ENCODE measurements around the gene ALOX12B.
"Not testable (repeated sequence)": the region's sequence is repeated elsewhere in the genome, so short reads cannot be mapped to it uniquely, and the experiment has no call there.

Gene ALOX12B

DNA sequence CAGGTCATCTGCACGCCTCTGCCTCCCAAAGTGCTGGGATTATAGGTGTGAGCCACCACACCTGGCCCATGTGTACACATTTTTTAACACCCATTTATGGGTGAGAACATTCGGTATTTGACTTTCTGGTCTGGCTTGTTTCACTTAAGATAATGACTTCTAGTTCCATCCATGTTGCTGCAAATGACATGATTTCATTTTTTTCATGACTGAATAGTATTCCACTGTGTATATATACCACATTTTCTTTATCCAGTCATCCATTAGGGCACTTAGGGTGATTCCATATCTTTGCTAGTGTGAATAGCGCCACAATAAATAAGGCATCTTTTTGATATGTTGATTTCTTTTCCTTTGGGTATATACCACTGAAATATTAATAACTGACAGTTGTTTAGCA lies 5.6 kb downstream of the ALOX12B start:
- DNase-seq = no peak

DNA sequence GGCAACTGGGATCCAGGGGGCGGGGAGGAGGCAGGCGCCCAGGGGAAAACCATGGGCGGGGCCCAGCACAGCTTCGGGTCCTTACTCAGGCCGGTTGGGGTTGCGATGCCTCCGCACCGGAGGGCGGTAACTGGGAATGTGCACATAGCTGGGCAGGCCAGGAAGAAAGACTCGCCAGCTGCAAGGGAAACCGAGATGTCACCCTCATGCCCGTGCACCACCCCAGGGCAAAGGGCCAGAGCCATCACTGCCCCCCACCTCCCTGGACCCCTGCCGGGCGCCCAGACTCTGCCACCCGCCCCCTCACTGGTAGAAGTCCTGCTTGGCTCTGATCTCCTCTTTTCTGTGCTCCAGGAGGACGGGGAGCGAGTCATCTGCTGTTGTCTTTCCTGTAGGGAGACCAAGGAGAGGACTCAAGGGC lies 6.7 kb downstream of the ALOX12B start:
- no peak for DNase-seq

DNA sequence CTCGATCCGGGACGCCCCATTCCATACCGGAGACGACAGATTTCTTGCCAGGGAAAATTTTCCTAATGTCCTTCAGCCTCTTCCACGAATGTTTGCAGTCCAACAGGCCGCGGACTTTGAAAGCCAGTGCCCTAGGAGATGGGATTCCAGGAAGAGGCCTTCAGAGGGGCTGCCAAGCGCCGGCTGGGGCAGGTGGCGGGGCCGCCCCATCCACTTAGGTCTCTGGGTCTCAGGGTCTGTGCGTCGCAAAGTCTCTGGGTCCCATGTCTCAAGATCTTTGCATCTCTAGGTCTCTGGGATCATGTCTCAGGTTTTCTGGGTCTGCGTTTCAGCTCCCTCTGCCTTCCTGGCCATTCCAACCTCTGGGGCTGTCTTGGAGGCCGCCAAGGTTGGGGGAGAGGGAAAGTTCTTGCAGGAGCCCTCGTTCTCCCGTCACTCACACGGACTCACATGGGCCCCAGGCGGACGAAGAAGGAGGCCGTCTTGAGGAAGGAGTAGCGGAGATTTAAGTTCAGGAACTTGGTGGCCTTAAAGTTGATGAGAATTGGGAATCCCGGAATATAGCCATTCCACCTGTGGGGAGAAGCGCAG lies 7.2 kb downstream of the ALOX12B start:
- no peak for DNase-seq

DNA sequence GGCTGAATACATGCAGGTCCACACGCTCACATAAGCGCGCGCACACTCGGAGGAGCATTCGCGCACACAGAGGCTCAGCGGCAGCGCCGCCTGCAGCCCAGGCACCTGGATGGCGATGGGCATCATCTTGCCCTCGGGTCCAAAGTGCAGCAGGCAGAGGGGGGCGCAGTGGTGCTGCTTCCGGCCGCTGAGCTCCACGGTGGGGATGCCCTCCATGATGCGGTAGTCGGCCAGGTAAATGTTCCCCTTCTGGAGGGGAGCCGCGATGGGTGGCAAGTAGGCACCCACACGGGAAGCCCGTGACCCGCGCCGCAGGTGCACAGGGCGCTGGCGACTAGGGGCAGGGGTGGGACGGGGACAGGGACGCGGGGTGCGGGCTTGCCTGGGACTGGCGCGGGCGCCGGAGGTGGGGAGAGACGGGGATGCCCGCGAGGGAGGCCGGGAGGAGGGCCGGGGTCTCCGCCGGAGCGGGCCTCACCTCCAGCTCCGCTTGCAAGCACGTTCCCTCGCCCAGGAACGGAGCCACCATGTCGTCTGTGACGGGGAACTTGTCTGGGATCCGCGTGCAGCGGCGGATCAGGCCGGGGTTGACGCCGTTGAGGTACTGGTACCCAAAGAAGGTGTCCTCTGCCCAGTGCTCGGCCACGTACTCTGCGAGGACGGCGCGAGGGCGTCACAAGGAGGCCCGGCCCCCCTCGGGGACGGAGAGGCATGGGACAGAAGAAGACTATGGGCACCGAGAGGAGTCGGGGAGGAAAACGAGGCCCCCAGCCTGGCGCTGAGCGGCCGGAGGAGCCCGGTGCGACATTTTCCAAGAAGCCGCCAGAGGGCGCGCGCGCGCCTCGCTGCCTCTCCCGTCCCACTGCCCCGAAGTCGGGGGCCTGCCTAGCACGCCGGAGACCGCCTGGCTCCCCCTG lies 8.0 kb downstream of the ALOX12B start:
- peak; percentile 90 for DNase-seq

DNA sequence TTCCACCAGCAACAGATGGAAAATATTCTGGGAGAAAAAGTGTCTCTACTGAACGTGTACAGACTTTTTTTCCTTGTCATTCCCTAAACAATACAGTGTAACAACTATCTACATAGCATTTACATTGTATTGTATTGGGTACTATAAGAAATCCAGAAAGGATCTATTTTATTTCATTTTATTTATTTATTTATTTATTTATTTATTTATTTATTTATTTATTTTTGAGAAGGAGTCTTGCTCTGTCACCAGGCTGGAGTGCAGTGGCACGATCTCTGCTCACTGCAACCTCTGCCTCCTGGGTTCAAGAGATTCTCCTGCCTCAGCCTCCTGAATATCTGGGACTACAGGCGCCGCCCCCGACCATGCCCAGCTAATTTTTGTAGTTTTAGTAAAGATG lies 9.6 kb downstream of the ALOX12B start:
- DNase-seq = not testable (repeated sequence)

DNA sequence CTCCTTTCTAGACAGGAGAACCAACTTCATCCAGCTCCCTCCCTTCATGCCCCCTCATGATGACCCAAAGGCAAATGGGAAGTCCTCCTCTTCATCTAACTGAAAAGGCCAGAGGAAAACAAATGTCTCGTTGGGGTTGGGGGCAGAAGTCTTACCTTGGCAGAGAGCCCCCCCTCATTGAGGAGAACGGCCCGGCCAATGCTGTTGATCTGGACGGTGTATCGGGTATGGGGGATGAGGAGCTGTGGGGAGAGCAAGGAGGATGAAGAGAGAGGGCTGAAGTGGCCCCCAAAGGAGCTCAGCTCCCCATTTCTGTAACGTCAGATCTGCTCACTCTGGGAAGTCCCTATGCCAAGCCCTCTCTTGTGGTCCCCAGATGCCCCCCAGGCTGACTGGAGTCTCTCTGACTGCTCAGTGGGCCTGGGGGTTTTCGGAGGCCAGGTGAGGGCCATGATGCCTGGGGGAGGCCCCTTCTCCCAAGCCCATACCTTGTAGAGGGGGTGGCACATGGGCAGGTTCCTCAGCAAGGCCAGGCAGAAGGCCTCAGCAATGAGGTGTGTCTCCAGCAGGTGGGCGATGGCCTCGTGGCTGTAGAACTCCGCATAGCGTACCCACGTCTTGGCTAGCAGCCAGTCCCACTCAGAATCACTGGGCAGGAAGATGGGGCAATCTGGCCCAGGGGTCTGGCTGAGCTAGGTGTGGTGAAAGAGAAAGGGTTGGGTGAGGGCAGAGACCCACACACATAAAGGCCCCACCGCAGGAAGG lies 10.8 kb downstream of the ALOX12B start:
- DNase-seq = no peak

DNA sequence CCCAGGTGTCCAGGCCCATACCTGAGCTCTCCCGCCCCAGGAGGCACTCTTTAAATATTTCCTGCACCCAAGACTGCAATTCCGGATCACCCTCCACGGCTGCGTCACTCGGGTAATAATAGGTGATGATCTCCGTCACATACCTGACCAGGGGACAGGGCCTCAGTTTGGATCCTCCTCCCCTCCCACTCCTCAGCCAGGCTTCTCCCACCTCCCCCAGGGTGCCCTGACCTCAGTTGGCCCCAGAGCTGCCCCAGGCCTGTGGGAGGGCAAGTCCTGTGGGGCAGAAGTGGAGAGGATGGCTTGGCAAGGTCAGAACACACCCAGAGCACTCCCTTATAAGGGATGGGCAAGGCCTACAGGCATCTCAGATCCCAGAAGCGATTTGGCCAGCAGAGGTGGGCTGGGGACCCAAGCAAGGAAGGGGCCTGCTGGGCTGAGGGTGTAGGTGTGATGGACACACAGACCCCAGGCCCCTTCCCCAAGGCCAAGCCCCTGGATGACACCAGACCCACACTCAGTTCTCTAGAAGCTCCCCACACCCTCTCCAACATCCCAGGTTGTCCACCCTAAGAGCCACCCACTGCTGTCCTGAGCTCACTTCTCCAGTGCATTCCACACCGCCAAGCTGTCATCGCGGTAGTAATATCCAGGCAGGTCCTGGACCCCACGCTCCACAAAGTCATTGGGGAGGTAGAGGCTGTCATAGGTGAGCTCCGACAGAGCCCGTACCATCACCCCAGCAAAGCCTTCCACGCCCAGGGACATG lies 11.8 kb downstream of the ALOX12B start:
- DNase-seq = no peak

DNA sequence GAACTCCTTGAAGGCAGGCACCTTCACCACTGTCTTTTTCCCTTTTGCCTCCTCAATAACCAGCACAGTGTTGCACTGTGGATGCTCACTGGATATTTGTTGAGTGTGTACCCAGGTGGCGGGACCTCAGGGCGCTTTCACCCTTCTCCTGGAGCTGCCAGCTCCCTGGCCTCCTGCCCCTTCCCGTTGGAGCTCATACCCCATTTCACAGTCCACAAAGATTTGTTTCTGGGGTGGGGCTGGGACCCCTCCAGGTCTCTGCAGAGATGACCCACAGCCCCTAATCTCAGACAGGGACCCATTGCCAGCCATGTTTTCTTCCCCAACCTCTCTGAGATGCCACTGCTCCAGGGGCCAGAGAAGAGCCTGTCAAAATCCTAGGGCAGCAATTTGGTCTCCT lies 12.4 kb downstream of the ALOX12B start:
- DNase-seq = no peak

DNA sequence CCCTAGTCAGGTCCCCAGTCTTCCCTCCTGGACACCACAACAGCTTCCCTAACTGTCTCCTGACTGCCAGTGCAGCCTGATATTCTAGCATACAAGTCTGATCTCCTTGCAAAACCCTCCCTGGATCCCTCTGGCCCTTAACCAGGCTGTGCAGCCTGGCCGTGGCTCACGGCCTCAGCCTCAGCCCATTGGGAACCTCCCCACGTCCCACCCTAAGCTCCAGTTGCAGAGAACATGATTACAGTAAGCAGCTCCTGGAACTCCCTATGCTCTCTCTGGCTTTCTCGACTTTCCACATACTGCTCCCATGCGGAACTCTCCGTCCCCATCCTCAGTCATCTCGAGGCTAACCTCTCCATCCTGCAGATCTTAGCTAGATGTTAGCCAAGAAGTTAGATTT lies 13.0 kb downstream of the ALOX12B start:
- DNase-seq = no peak

DNA sequence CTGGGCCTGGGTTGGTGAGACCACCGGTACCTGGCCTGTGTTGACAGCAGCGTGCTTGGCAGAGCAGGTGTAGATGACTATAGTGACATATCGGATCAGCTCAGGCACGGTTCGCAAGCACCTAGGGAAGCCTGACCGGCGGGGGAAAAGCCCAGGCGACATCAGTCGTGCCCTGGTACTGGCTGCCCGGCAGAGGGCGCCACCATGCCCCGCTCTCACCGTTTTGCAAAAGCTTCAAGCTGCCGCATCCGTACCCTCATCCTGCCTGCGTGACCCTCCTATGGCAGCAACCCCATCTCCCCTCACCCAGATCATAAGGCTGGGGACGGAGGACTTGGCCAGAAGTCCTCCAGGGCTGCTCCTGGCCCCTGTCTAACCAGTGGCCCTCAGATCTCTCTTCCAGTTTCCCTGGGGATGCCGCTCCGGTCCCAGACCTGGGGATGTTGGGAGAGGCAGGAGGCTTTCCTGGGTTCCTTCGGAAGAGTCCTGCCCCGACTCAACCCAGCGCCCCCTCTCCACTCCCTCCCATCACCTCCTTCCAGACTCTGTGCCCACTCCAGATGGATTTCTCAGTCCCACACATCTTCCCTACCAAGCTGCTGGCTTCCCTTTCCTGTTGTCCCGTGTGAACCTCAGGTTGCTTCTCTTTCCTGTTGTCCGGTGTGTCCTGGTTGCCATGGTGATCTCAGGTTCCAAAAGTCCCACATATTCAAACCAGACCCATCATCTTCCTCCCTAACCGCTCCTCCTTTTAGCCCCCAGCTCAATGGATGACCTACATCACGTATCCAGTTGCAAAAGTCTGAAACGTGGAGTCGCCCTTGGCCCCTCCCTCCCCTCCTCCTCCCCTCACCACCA lies 13.7 kb downstream of the ALOX12B start:
- peak; percentile 86 for DNase-seq

DNA sequence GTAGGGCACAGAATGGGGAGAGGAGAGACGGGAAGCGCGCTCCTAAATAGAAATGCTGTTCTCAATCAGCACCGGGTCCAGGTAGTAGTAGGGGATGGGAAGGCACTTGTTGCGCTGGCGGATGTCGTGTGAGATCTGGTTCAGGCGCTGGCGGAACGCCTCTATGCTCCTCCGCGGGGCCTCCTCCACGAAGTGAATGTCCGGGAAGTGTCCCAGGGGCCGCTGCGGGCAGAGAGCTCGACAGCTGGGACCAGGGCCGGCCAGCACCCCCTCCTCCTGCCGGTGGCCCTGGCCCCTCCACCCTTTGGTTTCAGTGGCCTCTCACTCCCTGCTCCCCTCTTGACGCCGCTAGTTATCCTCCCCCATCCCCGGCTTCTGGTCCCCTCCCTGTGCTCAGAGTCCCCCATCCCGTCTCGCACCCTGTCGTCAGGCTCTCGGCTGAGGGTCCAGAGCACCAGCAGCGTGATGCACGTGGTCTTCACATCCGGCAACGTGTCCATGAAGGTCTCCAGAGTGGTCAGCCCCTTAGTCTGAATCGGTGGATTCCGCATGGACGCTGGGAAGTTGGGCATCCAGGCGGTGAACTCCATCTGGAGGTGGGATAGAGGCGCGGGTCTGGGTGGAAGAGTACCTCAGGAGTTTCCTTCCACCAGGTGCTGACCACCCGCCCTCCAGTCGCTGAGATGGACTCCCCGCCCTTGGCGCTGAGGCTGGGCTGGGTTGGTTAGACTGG lies 14.6 kb downstream of the ALOX12B start:
- peak; percentile 15 for DNase-seq

DNA sequence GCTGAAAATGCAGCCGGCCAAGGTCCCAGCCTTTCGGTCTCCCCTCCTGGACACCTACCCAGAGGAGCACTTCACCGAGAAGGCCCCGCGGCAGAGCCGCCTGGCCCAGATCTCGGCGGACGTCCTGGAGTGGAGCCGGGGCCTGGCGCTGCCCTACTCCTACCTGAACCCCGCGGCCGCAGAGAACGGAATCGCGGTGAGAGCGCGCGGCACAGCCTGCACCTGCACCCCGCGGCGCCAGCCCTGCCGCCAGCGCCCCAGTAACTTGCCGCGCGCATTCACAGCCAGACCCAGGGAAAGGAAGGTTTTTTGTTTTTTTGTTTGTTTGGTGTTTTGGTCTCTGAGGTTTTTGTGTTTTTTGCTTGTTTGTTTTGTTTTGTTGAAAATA lies 15.2 kb downstream of the ALOX12B start:
- no peak for DNase-seq

DNA sequence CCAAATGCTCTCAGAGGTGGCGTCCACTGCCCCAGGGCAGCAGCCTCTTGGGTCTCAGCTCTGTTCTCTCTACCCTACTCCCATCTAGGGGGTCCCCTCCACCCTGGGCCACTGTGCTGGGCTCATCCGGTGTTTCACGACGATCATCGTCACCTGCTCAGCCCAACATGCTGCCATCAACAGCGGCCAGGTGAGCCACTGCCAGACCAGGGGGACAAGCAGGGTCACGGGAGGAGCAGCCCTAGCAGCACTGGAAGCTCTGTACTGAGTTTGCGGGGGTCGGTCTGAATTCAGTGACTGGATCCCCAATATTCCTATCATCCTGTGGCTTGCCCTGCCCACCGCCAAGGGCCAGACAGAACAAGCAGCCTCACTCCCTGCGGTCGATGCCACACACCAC lies 16.0 kb downstream of the ALOX12B start:
- DNase-seq = no peak

DNA sequence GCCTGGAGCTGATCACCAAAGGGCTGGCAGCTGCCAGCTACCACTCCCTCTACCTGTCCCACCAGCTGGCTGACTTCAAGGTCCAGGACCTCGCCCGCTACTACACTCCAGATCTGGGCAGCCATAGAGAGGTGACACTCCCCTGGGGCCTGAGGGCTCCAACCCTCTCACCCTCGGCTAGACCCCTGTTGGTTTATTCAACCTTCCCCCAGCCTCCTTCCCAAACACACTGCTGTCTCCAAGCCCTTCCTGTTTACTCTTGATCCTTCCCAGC lies 18.0 kb downstream of the ALOX12B start:
- no peak for DNase-seq

DNA sequence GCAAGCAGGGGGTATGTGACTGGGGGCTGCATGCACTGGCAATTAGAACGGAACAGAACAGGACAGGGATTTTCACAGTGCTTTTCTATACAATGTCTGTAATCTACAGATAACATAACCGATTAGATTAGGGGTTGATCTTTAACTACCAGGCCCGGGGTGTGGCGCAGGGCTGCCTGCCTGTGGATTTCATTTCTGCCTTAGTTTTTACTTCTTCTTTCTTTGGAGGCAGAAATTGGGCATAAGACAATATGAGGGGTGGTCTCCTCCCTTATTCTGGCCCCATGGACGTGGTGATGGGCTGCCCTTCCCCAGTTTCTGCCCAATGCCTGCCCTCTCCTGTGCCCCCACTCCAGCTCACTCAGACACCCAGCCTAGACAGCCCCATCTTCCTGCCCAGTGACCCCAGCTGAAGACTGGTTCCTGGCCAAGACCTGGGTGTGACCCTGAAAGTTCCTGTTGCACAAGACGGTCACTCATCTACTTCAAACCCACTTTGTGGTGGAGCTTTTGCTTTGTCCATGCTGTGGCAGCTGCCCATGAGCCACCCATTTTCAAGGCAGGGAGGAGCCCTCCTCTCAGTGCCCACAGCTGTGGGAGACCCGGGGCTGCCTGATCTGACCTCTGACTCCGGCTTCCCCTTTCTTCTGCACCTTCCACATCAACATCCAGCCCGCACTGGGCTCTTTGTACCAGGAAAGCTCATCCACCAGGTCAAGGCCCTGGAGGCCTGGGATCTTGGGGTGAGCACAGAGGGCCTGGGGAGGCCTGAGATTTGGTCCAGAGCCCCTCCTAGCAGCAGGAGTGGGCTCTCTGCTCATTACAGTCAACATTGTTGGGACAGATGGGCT lies 18.6 kb downstream of the ALOX12B start:
- no peak for DNase-seq

DNA sequence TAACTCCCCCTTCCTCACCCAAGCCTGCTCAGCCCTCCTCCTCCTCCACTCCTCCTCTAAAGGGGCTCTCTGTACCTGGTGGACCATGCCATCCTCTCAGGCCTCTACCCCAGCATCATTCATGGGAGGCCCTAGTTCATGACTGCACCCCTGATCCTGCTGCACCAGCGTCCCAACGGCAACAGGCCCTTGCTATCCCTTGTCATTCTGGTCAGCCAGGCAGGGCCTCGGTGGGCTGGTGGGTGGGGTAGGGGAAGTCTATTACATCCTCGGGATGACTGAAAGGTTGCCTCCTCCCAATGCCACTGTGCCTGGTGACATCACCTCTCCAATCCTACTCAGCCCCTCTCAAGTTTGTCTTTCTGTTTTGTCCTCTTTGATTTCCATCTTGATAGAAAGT lies 19.7 kb downstream of the ALOX12B start:
- no peak for DNase-seq

DNA sequence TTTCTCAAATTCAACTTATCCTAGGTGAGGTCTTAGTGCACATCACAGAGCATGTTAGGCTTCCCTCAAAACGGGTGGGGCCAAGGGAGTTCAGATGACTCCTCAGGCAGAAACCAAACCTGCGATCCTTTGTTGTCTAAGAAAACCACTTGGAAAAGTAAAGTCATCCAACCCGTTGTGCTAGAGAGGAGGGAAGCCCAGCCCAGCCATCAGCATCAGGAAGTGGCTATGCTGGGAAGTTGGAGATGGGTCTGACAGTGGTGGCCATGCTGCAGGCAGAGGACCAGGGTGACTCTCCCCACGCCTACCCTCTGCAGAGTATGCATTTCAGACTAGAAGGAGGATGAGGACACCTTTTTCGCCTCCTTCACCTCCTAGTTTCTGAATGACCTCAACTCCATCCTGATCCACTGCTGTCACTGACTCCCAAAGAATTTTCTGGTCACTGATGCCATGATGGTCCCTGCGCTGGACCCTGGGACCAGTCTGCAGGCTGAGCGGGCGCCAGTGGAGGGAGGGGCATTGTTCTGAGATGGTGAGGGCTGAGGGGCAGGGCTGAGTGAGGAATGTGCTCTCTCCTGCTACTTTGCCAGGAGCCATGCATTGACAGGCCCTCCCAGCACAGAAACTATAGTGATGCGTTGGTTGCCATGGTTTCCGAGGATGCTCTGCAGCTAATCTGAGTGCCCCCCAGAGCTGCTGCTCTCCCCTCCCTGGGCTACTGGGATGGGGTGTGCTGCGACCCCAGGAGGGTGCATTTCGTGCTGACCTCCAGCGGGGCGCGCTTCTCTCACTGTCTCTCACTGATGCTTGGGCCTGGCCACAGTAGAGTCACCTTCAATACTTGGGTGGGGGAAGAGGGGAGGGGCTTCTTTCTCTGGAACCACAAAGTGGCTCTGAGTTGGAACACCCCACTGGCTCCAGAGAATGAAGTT lies 20.4 kb downstream of the ALOX12B start:
- no peak for DNase-seq

DNA sequence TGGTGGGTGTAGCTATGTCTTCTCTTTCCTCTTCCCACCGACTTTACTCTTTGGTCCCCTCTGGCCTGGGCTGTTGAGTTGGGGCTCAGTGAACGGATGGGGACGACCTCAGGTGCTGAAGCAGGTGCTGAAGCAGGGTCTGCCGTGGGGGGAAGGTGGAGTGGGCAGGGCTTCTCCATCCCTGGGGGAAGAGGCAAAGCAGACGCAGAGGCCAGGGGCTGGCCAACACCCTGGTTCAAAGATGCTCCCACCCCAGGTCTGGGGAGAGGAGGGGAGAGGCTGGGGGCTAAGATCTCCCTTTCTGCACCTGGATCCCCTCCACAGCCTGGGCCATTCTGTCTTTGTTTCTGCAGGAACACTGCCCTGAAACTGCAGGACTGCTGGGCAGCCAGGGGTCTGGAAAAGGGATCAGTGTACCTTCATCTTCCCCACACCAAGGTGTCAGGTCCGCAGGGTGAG lies 22.9 kb downstream of the ALOX12B start:
- DNase-seq = no peak

All from activated CD4-positive, alpha-beta T cell treated with anti-CD3 and anti-CD28 coated beads, Interleukin-10, Interleukin-2, amounts not matched to agents 100 ng/mL and 50 ng/mL, durations not matched to agents 16 hours and 8 hours (primary cell).